Measurements from ENCODE around the gene RPS24.

DNA sequence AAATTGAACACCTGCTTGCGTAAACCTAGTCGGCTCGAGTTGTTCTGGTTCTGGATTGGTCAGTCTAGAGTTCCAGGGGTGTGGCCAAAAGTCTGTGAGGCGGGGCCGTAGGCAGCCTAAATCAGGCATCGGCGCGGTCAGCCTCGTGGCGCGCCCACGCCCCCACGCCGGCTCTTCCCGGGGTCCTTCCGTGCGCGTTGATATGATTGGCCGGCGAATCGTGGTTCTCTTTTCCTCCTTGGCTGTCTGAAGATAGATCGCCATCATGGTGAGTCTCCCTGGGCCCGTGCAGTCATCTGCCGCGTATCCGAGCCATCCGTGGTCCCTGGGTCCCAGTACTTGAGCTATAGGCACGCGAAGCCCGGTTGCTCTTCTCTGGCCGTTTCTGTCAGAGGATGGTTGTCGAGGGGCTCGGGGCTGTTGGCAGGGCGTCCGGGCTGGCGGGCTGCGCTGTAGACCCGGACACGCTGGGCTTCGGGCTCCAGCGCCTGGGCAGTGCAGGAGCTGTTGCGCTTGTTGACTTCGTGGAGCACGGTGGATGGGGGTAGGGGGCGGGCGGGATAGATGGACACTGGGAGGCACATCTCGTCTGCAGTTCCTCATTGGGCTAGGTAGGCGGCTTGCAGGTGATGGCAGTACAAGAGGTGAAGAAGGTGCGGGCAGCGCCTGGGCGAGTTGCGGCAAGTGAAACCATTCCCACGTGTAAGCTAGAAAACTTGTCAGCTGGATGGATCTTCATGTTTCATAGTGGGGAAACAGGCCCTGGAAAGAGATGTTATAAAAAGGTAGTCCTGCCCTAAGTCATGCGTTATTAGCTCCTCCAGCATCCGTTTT is at the start of gene RPS24:
- TF ChIP-seq POLR2A (IDR thresholded peaks at IDR 0.05; ENCODE audit: extremely low read depth, insufficient read length), result peak; percentile 98
- TF ChIP-seq, protein P1, sequence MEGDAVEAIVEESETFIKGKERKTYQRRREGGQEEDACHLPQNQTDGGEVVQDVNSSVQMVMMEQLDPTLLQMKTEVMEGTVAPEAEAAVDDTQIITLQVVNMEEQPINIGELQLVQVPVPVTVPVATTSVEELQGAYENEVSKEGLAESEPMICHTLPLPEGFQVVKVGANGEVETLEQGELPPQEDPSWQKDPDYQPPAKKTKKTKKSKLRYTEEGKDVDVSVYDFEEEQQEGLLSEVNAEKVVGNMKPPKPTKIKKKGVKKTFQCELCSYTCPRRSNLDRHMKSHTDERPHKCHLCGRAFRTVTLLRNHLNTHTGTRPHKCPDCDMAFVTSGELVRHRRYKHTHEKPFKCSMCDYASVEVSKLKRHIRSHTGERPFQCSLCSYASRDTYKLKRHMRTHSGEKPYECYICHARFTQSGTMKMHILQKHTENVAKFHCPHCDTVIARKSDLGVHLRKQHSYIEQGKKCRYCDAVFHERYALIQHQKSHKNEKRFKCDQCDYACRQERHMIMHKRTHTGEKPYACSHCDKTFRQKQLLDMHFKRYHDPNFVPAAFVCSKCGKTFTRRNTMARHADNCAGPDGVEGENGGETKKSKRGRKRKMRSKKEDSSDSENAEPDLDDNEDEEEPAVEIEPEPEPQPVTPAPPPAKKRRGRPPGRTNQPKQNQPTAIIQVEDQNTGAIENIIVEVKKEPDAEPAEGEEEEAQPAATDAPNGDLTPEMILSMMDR (IDR thresholded peaks at IDR 0.05; ENCODE audit: low read depth, low read length), result no peak
- TF ChIP-seq MYC (IDR thresholded peaks at IDR 0.05; ENCODE audit: low read depth, low read length), result peak; percentile 97

Data from NB4 (cell line).